Ishikawa (cell line): ENCODE measurements around the gene PDGFB.

Experiments used
- CEBPB ChIP-seq: IDR thresholded peaks from 2 replicates; pipeline ENCODE4 v1.6.1; 2012
- CREB1 ChIP-seq: IDR thresholded peaks from 2 replicates; pipeline ENCODE4 v1.6.1; 2012; ENCODE audit warnings: low read depth
- EGR1 ChIP-seq: IDR thresholded peaks from 2 replicates; pipeline ENCODE4 v1.6.1; 2012
- EP300 ChIP-seq: IDR thresholded peaks from 2 replicates; pipeline ENCODE4 v1.6.1; 2012; ENCODE audit warnings: borderline replicate concordance
- FOXM1 ChIP-seq: IDR thresholded peaks from 2 replicates; pipeline ENCODE4 v1.6.1; 2012; ENCODE audit warnings: low read depth, borderline replicate concordance
- MAX ChIP-seq: IDR thresholded peaks from 2 replicates; pipeline ENCODE4 v1.6.1; 2012
- NFIC ChIP-seq: IDR thresholded peaks from 2 replicates; pipeline ENCODE4 v1.6.1; 2012
- RAD21 ChIP-seq: IDR thresholded peaks from 2 replicates; pipeline ENCODE4 v1.6.1; 2012; ENCODE audit warnings: low read depth
- REST ChIP-seq: IDR thresholded peaks from 2 replicates; pipeline ENCODE4 v1.6.1; 2012; ENCODE audit warnings: low read depth, mild to moderate bottlenecking
- TAF1 ChIP-seq: IDR thresholded peaks from 2 replicates; pipeline ENCODE4 v1.6.1; 2012; ENCODE audit warnings: low read depth, mild to moderate bottlenecking
- TCF12 ChIP-seq: IDR thresholded peaks from 2 replicates; pipeline ENCODE4 v1.6.1; 2012; ENCODE audit warnings: low read depth
- TEAD4 ChIP-seq: IDR thresholded peaks from 2 replicates; pipeline ENCODE4 v1.6.1; 2012
- USF1 ChIP-seq: IDR thresholded peaks from 2 replicates; pipeline ENCODE4 v1.6.1; 2012
- YY1 ChIP-seq: IDR thresholded peaks from 2 replicates; pipeline ENCODE4 v1.6.1; 2012; ENCODE audit warnings: low read depth
- ZBTB7A ChIP-seq: IDR thresholded peaks from 2 replicates; pipeline ENCODE4 v1.6.1; 2012; ENCODE audit warnings: low read depth

Gene PDGFB

GRCh38 chr22:39234472-39234787 lies 10.4 kb downstream of the PDGFB start:
- TF ChIP-seq EGR1 (no peak), TEAD4 (no peak), RAD21 (no peak), TAF1 (no peak), EP300 (no peak), FOXM1 (no peak), USF1 (no peak), TCF12 (no peak), YY1 (no peak), NFIC (no peak), CREB1 (no peak), REST (no peak), ZBTB7A (no peak), CEBPB (no peak), MAX (no peak)

GRCh38 chr22:39233710-39234471 lies 10.9 kb downstream of the PDGFB start:
- TF ChIP-seq RAD21 (no peak), EP300 (no peak), FOXM1 (no peak), CEBPB (no peak), USF1 (no peak), TEAD4 (no peak), TCF12 (no peak), YY1 (no peak)

- TF ChIP-seq EP300 (no peak), TAF1 (no peak), USF1 (no peak), FOXM1 (no peak), MAX (no peak), TEAD4 (no peak)
Measured at GRCh38 chr22:39232806-39233709, 11.7 kb downstream of the PDGFB start.

GRCh38 chr22:39232246-39232645 lies 12.5 kb downstream of the PDGFB start:
- TF ChIP-seq MAX, result no peak
- no peak for TF ChIP-seq EP300
- TF ChIP-seq ZBTB7A, result no peak
- TF ChIP-seq TEAD4, result no peak
- no peak for TF ChIP-seq TCF12
- no peak for TF ChIP-seq NFIC
- TF ChIP-seq TAF1, result no peak
- no peak for TF ChIP-seq YY1
- no peak for TF ChIP-seq CREB1
- TF ChIP-seq CEBPB, result no peak
- TF ChIP-seq EGR1, result no peak
- TF ChIP-seq RAD21, result no peak
- no peak for TF ChIP-seq USF1
- no peak for TF ChIP-seq FOXM1
- no peak for TF ChIP-seq REST
